Measurements from ENCODE around the gene CCSAP.
"Not testable (repeated sequence)": the region's sequence is repeated elsewhere in the genome, so short reads cannot be mapped to it uniquely, and the experiment has no call there.

Gene CCSAP, protein sequence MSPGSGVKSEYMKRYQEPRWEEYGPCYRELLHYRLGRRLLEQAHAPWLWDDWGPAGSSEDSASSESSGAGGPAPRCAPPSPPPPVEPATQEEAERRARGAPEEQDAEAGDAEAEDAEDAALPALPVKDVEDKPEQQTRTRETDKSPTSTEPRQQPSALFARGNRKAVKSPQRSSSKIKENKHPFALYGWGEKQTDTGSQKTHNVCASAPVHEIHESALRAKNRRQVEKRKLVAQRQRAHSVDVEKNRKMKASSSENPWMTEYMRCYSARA

DNA sequence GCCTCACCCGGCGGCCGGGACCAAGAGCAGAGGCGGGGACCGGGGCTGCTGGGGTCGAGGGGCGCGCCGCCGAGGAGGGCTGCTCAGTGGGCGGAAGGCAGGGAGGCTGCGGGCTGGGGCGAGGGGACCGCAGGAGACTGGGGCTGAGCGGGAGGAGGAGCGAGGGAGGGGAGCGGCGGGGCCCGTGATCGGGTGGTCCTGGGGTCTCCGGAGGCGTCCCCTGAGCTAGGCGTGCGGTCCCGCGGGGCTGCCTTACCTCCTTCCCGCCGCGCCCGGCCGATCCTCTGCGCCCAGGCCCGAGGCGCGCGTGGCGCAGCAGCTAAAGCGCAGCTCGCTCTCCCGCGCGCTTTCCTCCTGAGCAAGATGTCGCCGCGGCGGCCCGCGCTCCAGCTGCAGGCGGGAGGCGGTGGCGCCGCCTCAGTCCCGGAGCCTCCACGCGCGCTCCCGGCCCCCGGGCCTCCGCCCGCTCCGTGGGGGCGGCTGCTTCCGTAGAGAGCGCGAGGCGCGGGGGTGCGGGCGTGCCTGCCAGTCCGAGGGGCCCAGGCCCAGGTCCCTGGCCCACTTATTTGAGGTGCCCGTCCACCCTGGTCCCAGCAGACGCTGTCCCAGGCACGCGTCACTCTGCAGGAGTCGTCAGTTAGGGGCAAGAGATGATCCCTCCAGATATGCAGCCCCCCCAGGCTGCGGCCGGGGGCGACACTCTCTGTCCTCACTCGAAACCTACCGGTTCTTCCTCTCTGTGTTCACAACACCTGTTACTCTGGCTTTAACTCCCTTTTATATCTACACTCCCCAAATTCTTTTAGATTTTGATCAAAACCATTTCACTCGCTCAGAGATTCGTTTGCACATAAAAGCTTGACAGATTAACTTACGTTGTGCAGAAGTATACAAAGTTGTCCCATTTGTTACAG is at the start of gene CCSAP:
CCSAP (minus strand) TSS at position 392 of the 914 bp plus-strand sequence. CDS start 582 bp downstream, outside the sequence.
- DNase-seq (ENCODE audit: low spot score): no peak

GRCh38 chr1:229390130-229390529 is 47.3 kb upstream of the CCSAP start:
- DNase-seq (ENCODE audit: low spot score): no peak

- DNase-seq (ENCODE audit: low spot score): no peak
These were observed 46.2 kb upstream of the CCSAP start for GRCh38 chr1:229388897-229389580.

DNA sequence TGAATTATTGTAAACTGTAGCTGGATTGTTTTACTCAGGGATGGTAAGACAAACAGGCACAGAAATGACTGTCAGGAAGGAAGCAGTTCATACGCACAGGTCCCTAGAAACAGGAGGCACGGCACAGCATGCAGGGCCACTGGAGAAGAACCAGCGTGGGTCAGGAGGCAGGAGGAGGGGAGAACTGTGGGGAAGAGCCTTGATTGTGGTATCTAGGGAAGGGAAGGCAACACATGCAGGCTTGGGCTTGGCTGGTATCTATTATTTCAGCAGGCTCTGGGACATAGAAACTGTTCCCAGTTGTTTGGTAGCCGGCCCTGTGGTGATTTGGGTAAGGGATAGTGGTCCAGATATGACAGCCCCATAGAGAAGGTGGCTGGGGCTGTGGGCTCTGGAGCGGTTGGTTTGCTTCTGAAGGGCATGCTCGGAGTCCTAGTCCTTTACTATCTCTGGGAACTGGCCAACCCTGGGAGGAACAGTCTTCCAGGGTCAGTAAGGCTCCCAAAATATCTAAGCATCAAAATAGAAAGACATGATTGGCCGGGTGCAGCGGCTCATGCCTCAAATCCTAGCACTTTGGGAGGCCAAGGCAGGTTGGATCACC is 43.1 kb upstream of the CCSAP start:
- DNase-seq (ENCODE audit: low spot score): peak; percentile 27

DNA sequence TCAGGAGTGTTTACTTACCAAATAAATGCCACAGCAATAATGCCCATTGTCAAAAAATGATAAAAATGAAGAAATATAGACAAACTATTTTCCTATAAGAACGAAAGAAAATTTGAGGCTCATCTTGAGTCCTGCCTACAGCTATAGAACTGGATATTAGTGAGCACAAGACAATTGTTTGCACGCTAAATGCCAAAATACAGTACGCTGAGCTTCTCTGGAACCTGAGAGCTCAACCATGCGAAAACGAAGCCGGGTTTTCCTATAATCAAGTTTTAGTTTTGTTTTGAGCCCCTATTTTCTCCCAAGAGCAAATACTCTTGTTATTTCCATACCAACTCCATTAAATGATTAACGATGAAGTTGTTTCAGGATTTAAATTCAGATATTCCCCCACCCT is 42.0 kb upstream of the CCSAP start:
- DNase-seq (ENCODE audit: low spot score): no peak

GRCh38 chr1:229383961-229384360 is 41.1 kb upstream of the CCSAP start:
- DNase-seq (ENCODE audit: low spot score): no peak

DNA sequence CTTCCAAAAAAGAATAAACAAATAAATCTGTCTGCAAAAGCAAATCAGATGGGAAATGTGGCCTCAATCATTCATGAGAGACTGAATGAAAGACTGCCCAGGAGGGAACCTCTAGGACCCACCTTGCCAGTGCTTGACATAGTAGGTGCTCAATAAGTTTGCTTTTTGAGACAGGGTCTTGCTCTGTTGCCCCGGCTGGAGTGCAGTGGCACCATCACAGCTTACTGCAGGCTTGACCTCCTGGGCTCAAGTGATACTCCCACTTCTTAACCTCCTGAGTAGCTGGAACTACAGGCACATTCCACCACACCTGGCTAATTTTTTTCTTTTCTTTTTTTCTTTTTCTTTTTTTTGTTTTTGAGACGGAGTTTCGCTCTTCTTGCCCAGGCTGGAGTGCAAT is 40.3 kb upstream of the CCSAP start:
- DNase-seq (ENCODE audit: low spot score): no peak

GRCh38 chr1:229381234-229381633 is 38.4 kb upstream of the CCSAP start:
- no peak for DNase-seq (ENCODE audit: low spot score)

DNA sequence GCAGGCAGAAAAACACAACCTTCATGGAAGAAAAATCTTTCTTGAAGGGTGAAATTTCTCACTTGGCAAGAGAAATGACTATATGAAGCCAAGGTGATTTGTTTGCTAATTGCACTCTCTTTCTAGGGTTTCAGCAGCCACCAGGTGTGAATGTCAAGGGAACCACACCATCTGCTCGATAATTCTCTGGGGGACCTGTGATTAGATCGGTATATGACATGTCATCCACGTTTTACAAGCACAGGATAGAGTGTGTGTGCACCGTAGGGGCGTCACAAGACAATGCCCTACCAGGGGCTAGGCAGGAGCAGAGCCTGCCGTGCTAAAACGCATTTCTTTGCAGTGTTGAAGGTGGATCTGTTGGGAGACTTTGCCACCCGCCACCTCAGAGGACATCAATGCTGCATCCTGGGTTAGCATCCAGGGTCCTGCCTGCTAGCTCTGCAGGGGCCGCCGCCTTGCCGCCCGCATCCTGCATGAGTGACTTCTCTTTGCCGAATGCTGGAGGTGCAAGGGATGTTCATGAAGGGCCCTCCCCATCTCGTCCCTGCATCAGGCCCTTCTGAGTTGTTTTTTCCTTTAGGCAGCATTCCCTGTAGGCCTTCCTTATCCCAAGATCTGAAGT is 37.8 kb upstream of the CCSAP start:
- no peak for DNase-seq (ENCODE audit: low spot score)

- no peak for DNase-seq (ENCODE audit: low spot score)
These were observed 37.0 kb upstream of the CCSAP start for GRCh38 chr1:229379846-229380245.

DNA sequence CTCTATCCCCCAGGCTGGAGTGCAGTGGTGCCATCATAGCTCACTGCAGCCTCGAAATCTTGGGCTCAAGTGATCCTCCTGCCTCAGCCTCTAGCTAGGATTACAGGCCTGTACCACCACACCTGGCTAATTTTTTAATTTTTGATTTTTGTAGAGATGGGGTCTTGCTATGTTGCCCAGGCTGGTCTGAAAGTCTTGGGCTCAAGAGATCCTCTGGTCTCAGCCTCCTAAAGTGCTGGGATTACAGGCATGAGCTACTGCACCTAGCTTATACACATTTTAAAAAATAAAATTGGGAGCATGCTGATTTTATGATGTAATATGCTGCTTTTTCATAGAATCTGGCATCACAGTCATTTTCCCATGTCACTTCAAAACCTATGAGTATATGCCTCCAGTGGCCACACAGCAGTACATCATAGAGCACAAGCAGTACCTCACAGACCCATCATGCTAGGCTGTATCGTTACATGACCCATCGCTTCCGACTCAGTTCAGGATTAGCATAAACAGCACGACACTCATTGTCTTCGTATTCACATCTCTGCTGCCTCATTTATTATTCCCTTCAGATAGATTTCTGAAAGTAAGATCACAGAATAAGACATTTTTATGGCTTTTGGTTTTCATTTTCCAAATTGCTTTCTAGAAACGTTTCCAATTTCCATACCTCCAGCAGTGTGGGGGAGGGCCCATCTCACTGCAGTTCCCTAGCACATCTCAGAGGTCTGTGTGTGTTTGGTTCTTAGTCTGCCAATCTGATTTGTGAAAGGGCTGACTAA is 35.9 kb upstream of the CCSAP start:
- no peak for DNase-seq (ENCODE audit: low spot score)

GRCh38 chr1:229378035-229378434 is 35.2 kb upstream of the CCSAP start:
- DNase-seq (ENCODE audit: low spot score): not testable (repeated sequence)

DNA sequence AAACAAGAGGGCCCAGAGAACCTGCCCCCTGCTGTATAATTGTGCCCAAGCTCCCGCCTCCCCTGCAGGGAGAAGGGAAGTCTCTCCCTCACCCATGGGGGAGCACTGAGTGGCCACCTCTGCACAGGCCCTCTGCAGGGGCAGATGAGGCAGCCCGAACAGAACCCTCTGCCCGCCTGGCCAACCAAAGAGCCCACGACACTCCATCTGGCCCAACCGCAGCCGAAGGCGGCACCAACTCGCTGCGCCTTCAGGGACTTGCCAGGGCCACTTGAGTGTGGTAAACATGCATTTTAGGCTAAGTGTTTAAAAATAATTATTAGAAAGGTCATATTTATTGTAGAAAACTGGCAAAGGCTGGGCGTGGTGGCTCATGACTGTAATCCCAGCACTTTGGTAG is 34.6 kb upstream of the CCSAP start:
- DNase-seq (ENCODE audit: low spot score): no peak

DNA sequence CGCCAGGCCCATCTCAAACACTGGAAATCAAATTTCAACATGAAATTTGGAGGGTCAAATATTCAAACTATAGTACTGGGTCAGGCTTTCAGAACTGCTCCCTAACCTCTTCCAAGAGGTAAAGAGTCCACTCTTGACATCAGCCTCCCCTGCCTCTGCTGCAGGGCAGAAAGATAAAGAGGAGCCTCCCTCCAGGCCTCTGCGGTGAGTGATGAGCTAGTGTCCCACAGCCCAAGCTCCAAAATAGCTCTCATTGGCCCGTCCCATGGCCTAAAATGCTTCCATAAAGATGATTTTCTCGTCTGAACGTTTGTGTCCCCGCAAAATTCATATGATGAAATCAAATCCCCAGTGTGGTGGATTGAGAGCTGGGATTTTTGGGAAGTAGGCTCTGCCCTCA is 33.7 kb upstream of the CCSAP start:
- DNase-seq (ENCODE audit: low spot score): no peak

GRCh38 chr1:229374485-229374884 is 31.6 kb upstream of the CCSAP start:
- no peak for DNase-seq (ENCODE audit: low spot score)

GRCh38 chr1:229373395-229373794 is 30.5 kb upstream of the CCSAP start:
- no peak for DNase-seq (ENCODE audit: low spot score)

GRCh38 chr1:229372251-229372650 is 29.4 kb upstream of the CCSAP start:
- DNase-seq (ENCODE audit: low spot score): no peak

GRCh38 chr1:229371624-229372023 is 28.8 kb upstream of the CCSAP start:
- no peak for DNase-seq (ENCODE audit: low spot score)

DNA sequence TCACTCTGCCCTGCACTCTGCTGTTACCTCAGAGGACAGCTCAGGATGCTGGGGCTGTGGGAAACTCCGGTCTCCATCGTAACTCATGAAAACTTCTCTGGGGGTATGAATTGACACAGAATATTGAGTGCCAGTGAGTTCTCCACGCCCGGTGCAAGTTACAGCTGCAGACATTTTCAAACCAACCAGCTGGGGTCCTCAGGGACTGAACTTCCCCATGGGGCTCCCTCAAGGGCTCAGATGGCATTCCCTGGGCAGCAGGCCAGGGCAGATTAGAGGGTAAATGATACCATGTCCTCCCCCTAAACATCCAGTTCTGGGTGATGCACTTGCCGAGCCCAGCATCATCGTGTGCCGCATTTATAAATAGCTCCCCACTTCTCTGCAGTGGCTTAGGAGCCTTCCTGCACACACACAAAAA is 27.8 kb upstream of the CCSAP start:
- no peak for DNase-seq (ENCODE audit: low spot score)

GRCh38 chr1:229368347-229368746 is 25.5 kb upstream of the CCSAP start:
- no peak for DNase-seq (ENCODE audit: low spot score)

DNA sequence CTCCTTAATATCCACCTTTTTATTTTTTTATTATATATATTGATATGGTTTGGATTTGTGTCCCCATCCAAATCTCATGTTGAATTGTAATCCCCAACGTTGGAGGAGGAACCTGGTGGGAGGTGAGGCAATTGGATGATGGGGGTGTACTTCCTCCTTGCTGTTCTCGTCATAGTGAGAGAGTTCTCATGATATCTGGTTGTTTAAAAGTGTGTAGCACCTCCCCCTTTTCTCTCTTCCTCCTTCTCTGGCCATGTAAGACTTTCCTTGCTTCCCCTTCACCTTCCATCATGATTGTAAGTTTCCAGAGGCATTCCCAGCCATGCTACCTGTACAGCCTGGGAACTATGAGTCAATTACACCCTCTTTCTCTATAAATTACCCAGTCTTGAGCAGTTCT is 22.7 kb upstream of the CCSAP start:
- DNase-seq (ENCODE audit: low spot score): no peak
